Cardiac fibroblast (primary cell): ENCODE results near the gene SLC13A2.
A peak's percentile ranks its signal among the peaks of the same experiment; 100 is the strongest.
"Not testable (repeated sequence)": the region's sequence is repeated elsewhere in the genome, so short reads cannot be mapped to it uniquely, and the experiment has no call there.

Source experiments
- DNase-seq, 2 donors: peaks; one replicate each; pipeline versions ENCODE4 v3.0.0 to v3.0.0-alpha.2; 2010; ENCODE audit warnings: low read depth in 2 of 2
- H3K4me3 ChIP-seq, 2 donors: replicated peaks in 1 of 2; 1 replicate in 1 of 2; 2 replicates in 1 of 2; pipeline ENCODE4 v1.5.1; 2011; ENCODE audit warnings: low read depth in 2 of 2, low read length in 2 of 2, mild to moderate bottlenecking in 2 of 2, moderate library complexity in 1 of 2
- CTCF ChIP-seq: IDR thresholded peaks from one replicate; pipeline ENCODE4 v1.5.1; 2011; ENCODE audit warnings: low read depth, mild to moderate bottlenecking, low read length, inconsistent platforms

Gene SLC13A2

GRCh38 chr17:28473542-28473941, at the start of gene SLC13A2:
Gene SLC13A2 (plus strand): TSS chr17:28473644. CDS start chr17:28473713, 69 bp downstream.
- no peak for DNase-seq
- no peak within 1 kb of the TSS for H3K4me3 ChIP-seq
- no peak for TF ChIP-seq CTCF

GRCh38 chr17:28425206-28425605, 48.2 kb upstream of the SLC13A2 start:
- DNase-seq = no peak
- H3K4me3 ChIP-seq = no peak overlapping the region
- no peak for TF ChIP-seq CTCF

- H3K4me3 ChIP-seq = no peak overlapping the region
- peak; percentile 7 to 14 for DNase-seq
- peak; percentile 58 for TF ChIP-seq CTCF
These were observed 47.3 kb upstream of the SLC13A2 start for GRCh38 chr17:28426081-28426519.

GRCh38 chr17:28427371-28427770, 46.1 kb upstream of the SLC13A2 start:
- DNase-seq = no peak
- TF ChIP-seq CTCF = no peak
- H3K4me3 ChIP-seq = no peak overlapping the region

- H3K4me3 ChIP-seq, DNase-seq: not testable (repeated sequence)
These were observed 45.5 kb upstream of the SLC13A2 start for GRCh38 chr17:28427982-28428381.

- DNase-seq = no peak
- H3K4me3 ChIP-seq = no peak overlapping the region
- TF ChIP-seq CTCF = no peak
These were observed 39.7 kb upstream of the SLC13A2 start for GRCh38 chr17:28433721-28434120.

- H3K4me3 ChIP-seq, DNase-seq: not testable (repeated sequence)
These were observed 39.1 kb upstream of the SLC13A2 start for GRCh38 chr17:28434326-28434725.

- TF ChIP-seq CTCF = no peak
- no peak overlapping the region for H3K4me3 ChIP-seq
- DNase-seq = no peak
These were observed 29.4 kb upstream of the SLC13A2 start for GRCh38 chr17:28443901-28444638.
